Measurements from ENCODE around the gene OPRL1. TPM values are rescaled to one million over a fixed set of nuclear protein-coding genes. Genes with fewer than 3 reads are reported as not detected.

Gene OPRL1
- total RNA-seq, 1 experiment from 2014 or later = 3.9 TPM

DNA sequence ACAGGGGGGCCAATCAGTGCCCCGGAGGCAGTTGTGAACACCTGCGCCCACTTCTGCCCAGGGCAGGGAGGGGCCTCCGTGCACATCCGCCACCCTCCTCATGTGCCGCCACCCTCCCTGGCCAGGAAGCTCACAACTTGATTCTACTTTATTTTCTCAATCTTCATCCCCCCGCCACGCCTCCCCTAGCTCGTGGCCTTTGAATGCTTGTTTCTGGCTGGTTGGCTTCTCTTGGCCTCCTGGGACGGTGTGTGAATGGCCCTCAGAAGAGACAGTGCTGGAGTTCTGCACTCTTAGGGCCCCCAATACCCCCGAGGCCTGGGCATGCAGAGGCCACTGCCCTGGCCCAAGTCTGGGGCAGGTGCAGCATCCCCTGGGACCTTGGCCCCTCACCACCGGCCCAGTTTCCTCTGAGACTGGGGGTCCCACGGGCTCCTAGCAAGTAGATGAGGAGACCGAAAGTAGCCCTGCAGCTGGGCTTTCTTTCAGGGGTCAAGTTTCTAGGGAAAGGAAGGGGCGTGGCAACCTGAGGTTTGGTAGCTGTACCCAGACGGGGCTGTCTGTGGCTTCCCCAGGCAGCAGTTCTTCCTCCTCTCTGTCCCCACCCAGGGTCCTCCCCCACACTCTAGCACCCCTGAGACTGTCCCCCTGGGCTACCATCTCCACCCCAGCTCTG lies 1.9 kb upstream of the OPRL1 start:
- ATAC-seq (no peak), DNase-seq (ENCODE audit: low read depth, low spot score) (no peak)
- TSS peak; percentile 69 for BruUV-seq (replicated peaks)
- Histone ChIP-seq H3K9me3 (ENCODE audit: control insufficient read depth, insufficient read depth, low read depth, low read length) (no peaks in the 10 kb centered on the region), H3K4me3 (ENCODE audit: low read depth in 2 of 2, low read length in 2 of 2) (peak overlapping the region; percentile 78 to 82; a peak in 3 of 4 replicates), H3K27ac (ENCODE audit: low read length) (peak overlapping the region; percentile 87; the same call in 1 of the 2 replicates), H3K36me3 (ENCODE audit: control insufficient read depth, insufficient read depth, low read length) (no peaks in the 10 kb centered on the region), H3K4me1 (ENCODE audit: control insufficient read depth, insufficient read depth, low read length) (peaks cover 21% of the 10 kb centered on the region), H3K27me3 (ENCODE audit: control insufficient read depth, insufficient read depth, low read length) (no peaks in the 10 kb centered on the region)
- intact Hi-C loops (cut with micrococcal nuclease; ENCODE audit: unreplicated experiment) (no loop called here), in situ Hi-C loops (cut with HindIII; ENCODE audit: low pct_unique_long_range_greater_than_20kb, low sequenced_read_pairs) (no loop called here)
- no peak for TF ChIP-seq TCF7L2 (IDR thresholded peaks at IDR 0.05; ENCODE audit: low read depth, low read length)
- TF ChIP-seq, protein P1, sequence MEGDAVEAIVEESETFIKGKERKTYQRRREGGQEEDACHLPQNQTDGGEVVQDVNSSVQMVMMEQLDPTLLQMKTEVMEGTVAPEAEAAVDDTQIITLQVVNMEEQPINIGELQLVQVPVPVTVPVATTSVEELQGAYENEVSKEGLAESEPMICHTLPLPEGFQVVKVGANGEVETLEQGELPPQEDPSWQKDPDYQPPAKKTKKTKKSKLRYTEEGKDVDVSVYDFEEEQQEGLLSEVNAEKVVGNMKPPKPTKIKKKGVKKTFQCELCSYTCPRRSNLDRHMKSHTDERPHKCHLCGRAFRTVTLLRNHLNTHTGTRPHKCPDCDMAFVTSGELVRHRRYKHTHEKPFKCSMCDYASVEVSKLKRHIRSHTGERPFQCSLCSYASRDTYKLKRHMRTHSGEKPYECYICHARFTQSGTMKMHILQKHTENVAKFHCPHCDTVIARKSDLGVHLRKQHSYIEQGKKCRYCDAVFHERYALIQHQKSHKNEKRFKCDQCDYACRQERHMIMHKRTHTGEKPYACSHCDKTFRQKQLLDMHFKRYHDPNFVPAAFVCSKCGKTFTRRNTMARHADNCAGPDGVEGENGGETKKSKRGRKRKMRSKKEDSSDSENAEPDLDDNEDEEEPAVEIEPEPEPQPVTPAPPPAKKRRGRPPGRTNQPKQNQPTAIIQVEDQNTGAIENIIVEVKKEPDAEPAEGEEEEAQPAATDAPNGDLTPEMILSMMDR (IDR thresholded peaks at IDR 0.05) = no peak
- TF ChIP-seq, protein P2, sequence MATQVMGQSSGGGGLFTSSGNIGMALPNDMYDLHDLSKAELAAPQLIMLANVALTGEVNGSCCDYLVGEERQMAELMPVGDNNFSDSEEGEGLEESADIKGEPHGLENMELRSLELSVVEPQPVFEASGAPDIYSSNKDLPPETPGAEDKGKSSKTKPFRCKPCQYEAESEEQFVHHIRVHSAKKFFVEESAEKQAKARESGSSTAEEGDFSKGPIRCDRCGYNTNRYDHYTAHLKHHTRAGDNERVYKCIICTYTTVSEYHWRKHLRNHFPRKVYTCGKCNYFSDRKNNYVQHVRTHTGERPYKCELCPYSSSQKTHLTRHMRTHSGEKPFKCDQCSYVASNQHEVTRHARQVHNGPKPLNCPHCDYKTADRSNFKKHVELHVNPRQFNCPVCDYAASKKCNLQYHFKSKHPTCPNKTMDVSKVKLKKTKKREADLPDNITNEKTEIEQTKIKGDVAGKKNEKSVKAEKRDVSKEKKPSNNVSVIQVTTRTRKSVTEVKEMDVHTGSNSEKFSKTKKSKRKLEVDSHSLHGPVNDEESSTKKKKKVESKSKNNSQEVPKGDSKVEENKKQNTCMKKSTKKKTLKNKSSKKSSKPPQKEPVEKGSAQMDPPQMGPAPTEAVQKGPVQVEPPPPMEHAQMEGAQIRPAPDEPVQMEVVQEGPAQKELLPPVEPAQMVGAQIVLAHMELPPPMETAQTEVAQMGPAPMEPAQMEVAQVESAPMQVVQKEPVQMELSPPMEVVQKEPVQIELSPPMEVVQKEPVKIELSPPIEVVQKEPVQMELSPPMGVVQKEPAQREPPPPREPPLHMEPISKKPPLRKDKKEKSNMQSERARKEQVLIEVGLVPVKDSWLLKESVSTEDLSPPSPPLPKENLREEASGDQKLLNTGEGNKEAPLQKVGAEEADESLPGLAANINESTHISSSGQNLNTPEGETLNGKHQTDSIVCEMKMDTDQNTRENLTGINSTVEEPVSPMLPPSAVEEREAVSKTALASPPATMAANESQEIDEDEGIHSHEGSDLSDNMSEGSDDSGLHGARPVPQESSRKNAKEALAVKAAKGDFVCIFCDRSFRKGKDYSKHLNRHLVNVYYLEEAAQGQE (IDR thresholded peaks at IDR 0.05; ENCODE audit: insufficient read depth in 1 of 2, low read depth in 2 of 2, low read length in 1 of 2) = no peak
- TF ChIP-seq POLR2AphosphoS5 (IDR thresholded peaks at IDR 0.05; ENCODE audit: low read depth, low read length) = no peak
- TF ChIP-seq SIN3A (IDR thresholded peaks at IDR 0.05; ENCODE audit: borderline replicate concordance, insufficient read depth, low read depth, low read length) = no peak
- CTCF ChIA-PET = interaction anchor here (0.7 kb wide), 1 partner anchor 60 kb away, joined by 6 read pairs; no protein-coding TSS in a partner anchor
- POLR2A ChIA-PET = interaction anchor here (1.0 kb wide), 1 partner anchor 97 kb away, joined by 4 read pairs; the partner anchor contains the start of gene PRPF6

DNA sequence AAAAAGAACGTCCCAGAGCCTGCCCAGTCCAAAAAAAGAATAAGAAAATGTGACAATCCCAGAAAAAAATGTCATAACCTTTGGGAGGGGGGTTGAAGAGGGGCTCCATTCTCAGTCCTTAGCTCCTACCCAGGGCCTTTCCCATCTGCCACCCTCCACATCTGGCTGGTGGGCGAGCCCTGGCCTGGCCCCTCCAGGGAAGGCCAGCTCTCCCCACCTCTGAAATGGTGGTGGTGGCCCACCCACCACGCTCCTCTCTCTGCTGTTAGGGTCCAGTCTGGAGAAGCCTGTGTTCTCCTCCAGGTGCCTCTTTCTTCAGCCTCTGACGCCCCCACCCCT lies 979 bp upstream of the OPRL1 start:
- DNase-seq (ENCODE audit: low read depth, low spot score) = no peak
- no TSS peak for BruUV-seq (replicated peaks)
- no peak for ATAC-seq
- ChIA-PET CTCF (no interaction called here), POLR2A (no interaction called here)
- H3K9me3 ChIP-seq (ENCODE audit: control insufficient read depth, insufficient read depth, low read depth, low read length) = no peaks in the 10 kb centered on the region
- H3K27ac ChIP-seq (ENCODE audit: low read length) = peak overlapping the region; percentile 87
- in situ Hi-C loops (cut with HindIII; ENCODE audit: low pct_unique_long_range_greater_than_20kb, low sequenced_read_pairs) (no loop called here), intact Hi-C loops (cut with micrococcal nuclease; ENCODE audit: unreplicated experiment) (no loop called here)
- H3K4me3 ChIP-seq (ENCODE audit: low read depth in 2 of 2, low read length in 2 of 2) = peak overlapping the region; percentile 78 to 82
- H3K4me1 ChIP-seq (ENCODE audit: control insufficient read depth, insufficient read depth, low read length) = peaks cover 21% of the 10 kb centered on the region
- TF ChIP-seq, protein P2 (IDR thresholded peaks at IDR 0.05; ENCODE audit: insufficient read depth in 1 of 2, low read depth in 2 of 2, low read length in 1 of 2) = no peak
- TF ChIP-seq, protein P1 (IDR thresholded peaks at IDR 0.05) = no peak
- TF ChIP-seq POLR2AphosphoS5 (IDR thresholded peaks at IDR 0.05; ENCODE audit: low read depth, low read length) = no peak
- no peak for TF ChIP-seq SIN3A (IDR thresholded peaks at IDR 0.05; ENCODE audit: borderline replicate concordance, insufficient read depth, low read depth, low read length)
- TF ChIP-seq TCF7L2 (IDR thresholded peaks at IDR 0.05; ENCODE audit: low read depth, low read length) = no peak
- no peaks in the 10 kb centered on the region for H3K27me3 ChIP-seq (ENCODE audit: control insufficient read depth, insufficient read depth, low read length)
- no peaks in the 10 kb centered on the region for H3K36me3 ChIP-seq (ENCODE audit: control insufficient read depth, insufficient read depth, low read length)

Measured in Panc1 (cell line).